ENCODE results near the gene MLLT3.

Gene MLLT3

DNA sequence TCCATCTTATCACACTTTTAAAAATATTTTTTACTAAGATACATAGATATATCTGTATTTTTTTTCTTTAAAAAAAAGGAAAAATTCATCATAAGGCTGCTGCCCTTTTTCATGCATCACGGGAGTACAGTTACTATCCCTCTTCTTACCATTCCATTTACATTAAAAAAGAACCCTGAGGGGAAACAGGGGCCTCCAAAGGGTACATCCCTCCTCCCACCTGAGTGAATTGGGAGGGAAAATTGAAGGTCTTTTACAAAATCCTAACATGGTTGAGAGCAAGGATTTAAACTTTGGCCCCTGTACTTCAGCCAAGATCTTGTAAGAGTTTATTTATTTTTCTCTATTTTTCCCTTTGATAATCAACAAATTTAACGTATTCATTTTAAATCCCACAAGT, 319.2 kb downstream of the MLLT3 start:
- no peak for DNase-seq

DNA sequence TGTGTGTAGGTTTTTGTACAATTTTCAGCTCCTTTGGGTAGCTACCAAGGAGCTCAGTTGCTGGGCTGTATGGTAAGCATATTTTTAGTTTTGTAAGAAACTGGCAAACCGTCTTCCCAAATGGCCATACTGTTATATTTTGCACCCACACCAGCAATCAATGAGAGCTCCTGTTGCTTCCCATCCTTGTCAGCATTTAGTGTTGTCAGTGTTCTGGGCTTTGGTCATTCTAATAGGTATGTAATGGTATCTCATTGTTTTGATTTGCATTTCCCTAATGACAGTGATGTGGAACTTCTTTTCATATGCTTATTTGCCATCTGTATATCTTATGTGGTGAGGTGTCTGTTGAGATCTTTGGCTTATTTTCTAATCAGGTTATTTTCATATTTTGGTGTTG, 320.1 kb downstream of the MLLT3 start:
- TF ChIP-seq POLR2A (IDR thresholded peaks at IDR 0.05; ENCODE audit: low read length) (no peak), GATA1 (IDR thresholded peaks at IDR 0.05; ENCODE audit: low read depth, low read length) (no peak)
- no peak for DNase-seq

More for the DNA sequence above, 319.2 kb downstream of the MLLT3 start:
- TF ChIP-seq GATA1 (IDR thresholded peaks at IDR 0.05; ENCODE audit: low read depth, low read length) (no peak), POLR2A (IDR thresholded peaks at IDR 0.05; ENCODE audit: low read length) (no peak)

DNA sequence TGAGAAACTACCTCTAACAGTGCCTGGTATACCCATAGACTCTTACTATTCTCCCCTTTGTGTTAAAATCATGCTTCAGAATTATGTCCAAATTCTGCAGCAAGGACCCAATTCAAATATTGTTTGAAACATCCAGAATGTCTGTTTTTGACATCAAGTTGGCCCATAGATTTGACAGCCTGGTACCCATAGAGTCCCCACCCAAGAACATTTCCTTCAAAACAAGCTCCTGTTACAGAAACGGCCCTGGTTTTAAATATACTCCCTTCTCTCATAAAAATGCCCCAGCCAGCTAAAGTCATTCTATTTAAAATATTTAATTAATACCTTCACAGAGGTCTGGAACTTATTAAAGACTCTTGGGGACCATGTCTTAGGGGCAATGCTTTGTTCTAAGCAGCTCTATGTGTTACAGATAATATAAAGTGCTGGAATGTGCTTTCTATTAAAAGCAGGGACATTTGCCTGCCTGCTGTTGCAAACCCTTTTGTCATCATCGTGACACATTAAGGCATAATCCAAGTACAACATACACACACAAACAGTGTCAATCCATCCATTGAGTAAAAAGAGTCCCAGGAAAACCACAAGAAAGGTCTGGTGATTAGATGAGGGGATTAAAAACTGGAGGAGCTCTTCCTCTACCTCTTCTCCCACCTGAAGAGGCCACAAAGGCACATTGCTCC, 321.7 kb downstream of the MLLT3 start:
- DNase-seq = no peak
- TF ChIP-seq POLR2A (IDR thresholded peaks at IDR 0.05; ENCODE audit: low read length) (no peak), GATA1 (IDR thresholded peaks at IDR 0.05; ENCODE audit: low read depth, low read length) (no peak)

DNA sequence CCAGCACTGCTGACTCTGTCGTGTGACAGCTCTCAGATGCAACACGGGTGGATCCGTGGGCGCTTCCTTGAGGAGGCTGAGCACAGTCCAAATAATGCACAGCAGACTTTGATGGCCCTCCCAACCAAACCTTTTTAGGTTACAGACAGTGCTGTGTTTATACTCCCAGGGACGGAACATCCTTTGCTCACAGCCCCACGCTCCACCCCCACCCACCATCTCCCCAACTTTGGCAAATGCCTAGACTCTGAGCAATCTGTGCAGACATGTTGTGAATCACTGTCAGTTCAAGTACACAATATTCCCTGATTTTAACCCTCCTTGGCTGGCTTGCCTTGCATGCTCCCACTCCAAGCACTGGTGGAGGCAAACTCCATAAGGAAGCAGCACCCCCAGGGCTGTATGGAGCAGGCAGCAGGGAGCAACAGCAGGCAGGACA, 324.6 kb downstream of the MLLT3 start:
- no peak for TF ChIP-seq GATA1 (IDR thresholded peaks at IDR 0.05; ENCODE audit: low read depth, low read length)
- TF ChIP-seq POLR2A (IDR thresholded peaks at IDR 0.05; ENCODE audit: low read length) = no peak
- no peak for DNase-seq

DNA sequence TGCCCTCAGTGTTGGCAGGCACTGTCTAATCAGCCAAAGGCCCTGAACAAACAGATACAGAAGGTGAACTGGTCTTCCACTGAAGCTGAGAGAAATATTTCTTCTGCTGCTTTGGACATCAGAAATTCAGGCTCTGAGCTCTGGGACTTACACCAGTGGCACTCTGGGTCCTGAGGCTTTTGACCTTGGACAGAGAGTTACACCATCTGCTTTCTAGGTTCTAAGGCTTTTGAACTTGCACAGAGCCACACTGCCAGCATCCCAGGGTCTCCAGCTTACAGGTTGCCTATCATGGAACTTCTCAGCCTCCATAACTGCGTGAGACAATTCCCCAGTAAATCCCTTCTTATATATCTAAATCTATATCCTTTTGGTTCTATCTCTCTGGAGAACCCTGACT, 326.7 kb downstream of the MLLT3 start:
- no peak for TF ChIP-seq GATA1 (IDR thresholded peaks at IDR 0.05; ENCODE audit: low read depth, low read length)
- TF ChIP-seq POLR2A (IDR thresholded peaks at IDR 0.05; ENCODE audit: low read length) = no peak
- DNase-seq = no peak

DNA sequence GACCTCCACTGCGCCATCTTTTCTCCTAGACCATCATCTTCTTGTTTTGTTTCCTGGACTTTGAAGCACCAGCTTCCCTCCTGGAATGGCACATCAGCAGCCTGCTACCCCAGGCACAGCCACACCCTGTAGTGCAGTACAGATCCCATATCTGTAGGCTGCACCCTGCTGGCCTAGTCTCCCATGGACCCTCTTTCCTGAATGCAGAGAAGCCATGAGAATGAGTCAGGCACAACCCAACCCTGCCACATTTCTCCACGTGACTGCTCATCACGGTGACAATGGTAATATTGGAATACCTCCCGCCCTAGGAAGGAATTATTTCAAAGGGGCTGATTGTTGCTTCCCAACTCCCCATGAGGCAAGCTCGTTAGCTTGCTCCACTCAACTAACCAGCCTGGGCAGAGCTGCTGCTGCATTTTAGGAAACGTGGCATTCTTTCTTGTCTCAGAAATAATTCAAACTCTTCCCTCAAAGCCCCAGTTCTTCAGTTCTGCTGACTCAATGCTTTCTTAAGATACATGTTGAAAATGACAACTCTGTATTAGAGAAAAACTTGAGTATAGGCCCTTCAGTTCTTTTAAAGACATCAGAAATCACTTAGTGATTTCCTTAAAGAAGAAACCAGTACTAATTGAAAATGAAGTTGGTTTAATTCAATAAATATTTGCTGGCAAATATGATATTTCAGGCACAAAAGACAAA, 328.1 kb downstream of the MLLT3 start:
- TF ChIP-seq POLR2A (IDR thresholded peaks at IDR 0.05; ENCODE audit: low read length) (no peak), GATA1 (IDR thresholded peaks at IDR 0.05; ENCODE audit: low read depth, low read length) (no peak)
- no peak for DNase-seq

DNA sequence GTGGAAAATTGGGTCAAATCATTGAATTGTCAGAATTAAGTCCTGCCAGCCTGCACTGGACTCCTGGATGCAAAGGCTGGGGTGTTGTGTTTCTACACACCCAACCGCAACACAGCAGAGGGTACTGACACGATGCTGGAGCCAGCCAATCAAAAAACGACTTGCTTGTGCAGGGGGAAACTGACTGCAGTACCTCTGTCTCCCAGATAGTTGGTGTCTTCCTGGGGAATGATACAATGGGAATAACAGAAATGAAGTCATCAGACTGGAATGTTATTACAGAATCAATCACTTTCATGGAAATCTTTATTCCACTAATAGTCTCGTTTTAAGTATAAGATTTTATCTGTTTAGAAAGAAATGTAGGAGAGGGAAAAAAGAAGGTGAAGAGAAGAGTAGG, 330.3 kb downstream of the MLLT3 start:
- TF ChIP-seq POLR2A (IDR thresholded peaks at IDR 0.05; ENCODE audit: low read length) (no peak), GATA1 (IDR thresholded peaks at IDR 0.05; ENCODE audit: low read depth, low read length) (no peak)
- no peak for DNase-seq

Data from erythroblast (primary cell).